Fibroblast of lung (primary cell): ENCODE results near the gene LRIT2. TPM values are rescaled to one million over a fixed set of nuclear protein-coding genes. Genes with fewer than 3 reads are reported as not detected.

Experiments
- DNase-seq, 2 donors: peaks; one replicate each; pipeline versions ENCODE4 v3.0.0 to v3.0.0-alpha.2; 2010; ENCODE audit warnings: low read depth in 2 of 2
- H2AFZ ChIP-seq: 2 replicates; pipeline ENCODE4 v1.5.1; 2012; ENCODE audit warnings: low read length, control low read depth, inconsistent platforms
- H3K27ac ChIP-seq: 2 replicates; pipeline ENCODE4 v1.5.1; 2011; ENCODE audit warnings: low read length, control low read depth; ENCODE audit not compliant: insufficient read depth
- H3K27me3 ChIP-seq: 2 replicates; pipeline ENCODE4 v1.5.1; 2011; ENCODE audit warnings: mild to moderate bottlenecking, low read length; ENCODE audit not compliant: control insufficient read depth, insufficient read depth
- H3K36me3 ChIP-seq: 2 replicates; pipeline ENCODE4 v1.5.1; 2011; ENCODE audit warnings: low read length; ENCODE audit not compliant: control insufficient read depth, insufficient read depth
- H3K4me1 ChIP-seq: 2 replicates; pipeline ENCODE4 v1.5.1; 2011; ENCODE audit warnings: low read length; ENCODE audit not compliant: control insufficient read depth, insufficient read depth; ENCODE audit errors: extremely low read depth
- H3K4me2 ChIP-seq: 2 replicates; pipeline ENCODE4 v1.5.1; 2011; ENCODE audit warnings: low read length, control low read depth; ENCODE audit not compliant: insufficient read depth; ENCODE audit errors: extremely low read depth
- H3K4me3 ChIP-seq, 4 experiments: fragments of 200-600 bp in 1 of 4; sonication (generic) in 1 of 4; replicated peaks in 1 of 4; 2 replicates each; pipeline ENCODE4 v1.5.1; 2011 to 2016; ENCODE audit warnings: low read length in 4 of 4, low read depth in 3 of 4, mild to moderate bottlenecking in 3 of 4, control low read depth in 2 of 4, inconsistent platforms in 1 of 4, mixed read lengths in 1 of 4; ENCODE audit not compliant: insufficient read depth in 1 of 4; ENCODE audit errors: control extremely low read depth in 1 of 4
- H3K79me2 ChIP-seq: 2 replicates; pipeline ENCODE4 v1.5.1; 2012; ENCODE audit warnings: mild to moderate bottlenecking, low read length, inconsistent platforms; ENCODE audit not compliant: control insufficient read depth, insufficient read depth
- H3K9ac ChIP-seq: 2 replicates; pipeline ENCODE4 v1.5.1; 2011; ENCODE audit warnings: mild to moderate bottlenecking, low read length, control low read depth; ENCODE audit not compliant: insufficient read depth
- H3K9me3 ChIP-seq: 2 replicates; pipeline ENCODE4 v1.5.1; 2012; ENCODE audit warnings: low read depth, low read length; ENCODE audit not compliant: control insufficient read depth, insufficient read depth
- H4K20me1 ChIP-seq: 2 replicates; pipeline ENCODE4 v1.5.1; 2011; ENCODE audit warnings: low read length; ENCODE audit not compliant: control insufficient read depth, insufficient read depth; ENCODE audit errors: extremely low read depth
- CTCF ChIP-seq, 2 donors: IDR thresholded peaks in 1 of 2; conservative IDR thresholded peaks in 1 of 2; 1 replicate in 1 of 2; 2 replicates in 1 of 2; pipeline ENCODE4 v1.5.1; 2011 to 2012; ENCODE audit warnings: low read length in 2 of 2, control low read depth in 1 of 2, inconsistent platforms in 1 of 2, low read depth in 1 of 2, mild to moderate bottlenecking in 1 of 2
- EZH2 ChIP-seq: IDR thresholded peaks from 2 replicates; pipeline ENCODE4 v1.5.1; 2012; ENCODE audit warnings: low read length, control low read depth, mild to moderate bottlenecking; ENCODE audit errors: missing control alignments
- polyA plus RNA-seq, 2 donors: library from polyadenylated mRNA; depleted of rRNA in 1 of 2; stranded (reverse) in 1 of 2; unstranded in 1 of 2; fragments of >200 nt; gene quantifications; 2 replicates each; pipeline ENCODE4 v1.2.1, GENCODE V29; 2011 to 2012; ENCODE audit warnings: missing spikeins in 1 of 2
- total RNA-seq: library from RNA; depleted of rRNA; stranded (reverse); fragments of >200 nt; gene quantifications from 2 replicates; pipeline ENCODE4 v1.2.1, GENCODE V29; 2014

Gene LRIT2
- total and polyA plus RNA-seq, 2 donors (not counting 1 experiment from before 2014, with no cell fraction given) = not detected

- DNase-seq = peak; percentile 45 to 63
- H3K4me3 ChIP-seq = no peak overlapping the region
- peaks cover 9% of the 10 kb centered on the region for H3K27me3 ChIP-seq
- no peaks in the 10 kb centered on the region for H3K36me3 ChIP-seq
- no peak overlapping the region for H3K4me2 ChIP-seq
- H4K20me1 ChIP-seq = no peaks in the 10 kb centered on the region
- H2AFZ ChIP-seq = no peak overlapping the region
- no peak for TF ChIP-seq EZH2
- peak; percentile 97 to 99 for TF ChIP-seq CTCF (conservative IDR thresholded peaks at IDR 0.05 in 1 of 2, IDR thresholded peaks at IDR 0.05 in 1 of 2; ENCODE audit: low read depth in 1 of 2, low read length in 2 of 2)
- no peak overlapping the region for H3K27ac ChIP-seq
- H3K9me3 ChIP-seq = no peaks in the 10 kb centered on the region
- H3K79me2 ChIP-seq = no peaks in the 10 kb centered on the region
- H3K9ac ChIP-seq = no peak overlapping the region
- H3K4me1 ChIP-seq = no peaks in the 10 kb centered on the region
Measured at GRCh38 chr10:84264611-84265141, 39.3 kb upstream of the LRIT2 start.

- H3K9ac ChIP-seq = no peak overlapping the region
- H2AFZ ChIP-seq = no peak overlapping the region
- no peaks in the 10 kb centered on the region for H3K79me2 ChIP-seq
- no peak overlapping the region for H3K4me2 ChIP-seq
- no peaks in the 10 kb centered on the region for H3K9me3 ChIP-seq
- no peak for DNase-seq
- H3K27me3 ChIP-seq = peaks cover 9% of the 10 kb centered on the region
- no peak for TF ChIP-seq CTCF (conservative IDR thresholded peaks at IDR 0.05 in 1 of 2, IDR thresholded peaks at IDR 0.05 in 1 of 2; ENCODE audit: low read depth in 1 of 2, low read length in 2 of 2)
- TF ChIP-seq EZH2 = no peak
- no peaks in the 10 kb centered on the region for H3K4me1 ChIP-seq
- H3K4me3 ChIP-seq = no peak overlapping the region
- H3K36me3 ChIP-seq = no peaks in the 10 kb centered on the region
- H4K20me1 ChIP-seq = no peaks in the 10 kb centered on the region
- H3K27ac ChIP-seq = no peak overlapping the region
Measured at GRCh38 chr10:84263716-84264115, 38.4 kb upstream of the LRIT2 start.

GRCh38 chr10:84262190-84262956 lies 37.0 kb upstream of the LRIT2 start:
- no peak overlapping the region for H3K27ac ChIP-seq
- no peaks in the 10 kb centered on the region for H3K36me3 ChIP-seq
- no peak for DNase-seq
- no peaks in the 10 kb centered on the region for H3K79me2 ChIP-seq
- TF ChIP-seq EZH2 (no peak), CTCF (conservative IDR thresholded peaks at IDR 0.05 in 1 of 2, IDR thresholded peaks at IDR 0.05 in 1 of 2; ENCODE audit: low read depth in 1 of 2, low read length in 2 of 2) (no peak)
- no peaks in the 10 kb centered on the region for H3K4me1 ChIP-seq
- no peak overlapping the region for H3K4me3 ChIP-seq
- no peak overlapping the region for H3K9ac ChIP-seq
- no peak overlapping the region for H2AFZ ChIP-seq
- peaks cover 9% of the 10 kb centered on the region for H3K27me3 ChIP-seq
- H3K4me2 ChIP-seq = no peak overlapping the region
- no peaks in the 10 kb centered on the region for H4K20me1 ChIP-seq
- H3K9me3 ChIP-seq = no peaks in the 10 kb centered on the region
